ENCODE data around the gene CYP2U1.

GRCh38 chr4:107970063-107970798, 38.9 kb downstream of the CYP2U1 start:
- TF ChIP-seq CTCF (conservative IDR thresholded peaks at IDR 0.05; ENCODE audit: low read length) (no peak), EZH2phosphoT487 (IDR thresholded peaks at IDR 0.05; ENCODE audit: borderline replicate concordance, low read depth, low read length) (no peak)

All from OCI-LY7 (cell line).